BE2C (cell line): ENCODE measurements around the gene RNF10.
"Not testable (repeated sequence)": the region's sequence is repeated elsewhere in the genome, so short reads cannot be mapped to it uniquely, and the experiment has no call there.

Experiments used
- DNase-seq: peaks from one replicate; pipeline ENCODE4 v3.0.0-alpha.2; 2020
- H3K27me3 ChIP-seq: fragments of 250-450 bp; sonication (Bioruptor Pico); 2 replicates; pipeline ENCODE4 v1.5.1; 2020; ENCODE audit warnings: mild to moderate bottlenecking
- H3K36me3 ChIP-seq: fragments of 250-450 bp; sonication (Bioruptor Pico); 2 replicates; pipeline ENCODE4 v1.5.1; 2020; ENCODE audit warnings: mild to moderate bottlenecking
- H3K4me1 ChIP-seq: fragments of 250-450 bp; sonication (Bioruptor Pico); 2 replicates; pipeline ENCODE4 v1.5.1; 2020
- H3K4me3 ChIP-seq: 2 replicates; pipeline ENCODE4 v1.5.1; 2011; ENCODE audit warnings: low read depth, low read length
- H3K9me3 ChIP-seq: fragments of 250-450 bp; sonication (Bioruptor Pico); 2 replicates; pipeline ENCODE4 v1.5.1; 2020
- CTCF ChIP-seq: IDR thresholded peaks from 2 replicates; pipeline ENCODE4 v1.5.1; 2012; ENCODE audit warnings: mild to moderate bottlenecking, low read depth, low read length

The RNF10 gene

GRCh38 chr12:120498870-120499515 is 35.2 kb upstream of the RNF10 start:
- Histone ChIP-seq H3K27me3 (no peaks in the 10 kb centered on the region), H3K36me3 (peaks cover 28% of the 10 kb centered on the region), H3K4me1 (no peaks in the 10 kb centered on the region), H3K9me3 (no peaks in the 10 kb centered on the region), H3K4me3 (no peak overlapping the region)
- DNase-seq = no peak
- TF ChIP-seq CTCF = no peak

- Histone ChIP-seq H3K4me1 (no peaks in the 10 kb centered on the region), H3K4me3 (no peak overlapping the region), H3K36me3 (peaks cover 32% of the 10 kb centered on the region), H3K9me3 (no peaks in the 10 kb centered on the region), H3K27me3 (no peaks in the 10 kb centered on the region)
- DNase-seq = no peak
- TF ChIP-seq CTCF = no peak
Measured at GRCh38 chr12:120500581-120500980, 33.6 kb upstream of the RNF10 start.

- Histone ChIP-seq H3K36me3 (peaks cover 23% of the 10 kb centered on the region), H3K9me3 (no peaks in the 10 kb centered on the region), H3K4me1 (no peaks in the 10 kb centered on the region), H3K4me3 (no peak overlapping the region), H3K27me3 (no peaks in the 10 kb centered on the region)
- no peak for DNase-seq
- no peak for TF ChIP-seq CTCF
Measured at GRCh38 chr12:120504587-120504986, 29.6 kb upstream of the RNF10 start.

GRCh38 chr12:120508537-120508936 is 25.6 kb upstream of the RNF10 start:
- DNase-seq = no peak
- H3K36me3 ChIP-seq = peaks cover 15% of the 10 kb centered on the region
- no peak for TF ChIP-seq CTCF
- no peaks in the 10 kb centered on the region for H3K27me3 ChIP-seq
- H3K4me3 ChIP-seq = no peak overlapping the region
- H3K9me3 ChIP-seq = no peaks in the 10 kb centered on the region
- H3K4me1 ChIP-seq = no peaks in the 10 kb centered on the region

GRCh38 chr12:120514002-120514401 is 20.2 kb upstream of the RNF10 start:
- Histone ChIP-seq H3K9me3 (no peaks in the 10 kb centered on the region), H3K4me1 (no peaks in the 10 kb centered on the region), H3K27me3 (no peaks in the 10 kb centered on the region), H3K4me3 (no peak overlapping the region), H3K36me3 (peaks cover 18% of the 10 kb centered on the region; the same call in 1 of the 2 replicates)
- DNase-seq = no peak
- no peak for TF ChIP-seq CTCF

GRCh38 chr12:120515496-120515895 is 18.7 kb upstream of the RNF10 start:
- DNase-seq = no peak
- Histone ChIP-seq H3K9me3 (no peaks in the 10 kb centered on the region), H3K36me3 (peaks cover 14% of the 10 kb centered on the region; the same call in 1 of the 2 replicates), H3K4me3 (no peak overlapping the region), H3K27me3 (no peaks in the 10 kb centered on the region), H3K4me1 (no peaks in the 10 kb centered on the region)
- no peak for TF ChIP-seq CTCF

GRCh38 chr12:120519324-120519723 is 14.8 kb upstream of the RNF10 start:
- H3K27me3 ChIP-seq, H3K4me1 ChIP-seq, DNase-seq, H3K4me3 ChIP-seq, H3K9me3 ChIP-seq: not testable (repeated sequence)
- H3K36me3 ChIP-seq = peaks cover 13% of the 10 kb centered on the region; the same call in 1 of the 2 replicates
